ENCODE results near the gene KPNA6. TPM values are rescaled to one million over a fixed set of nuclear protein-coding genes. Genes with fewer than 3 reads are reported as not detected.

Gene KPNA6
- total and polyA plus RNA-seq, 2 of the 13 experiments (the other 11 are each of a cell fraction or from before 2014, with no cell fraction given): 22.0 to 47.5 TPM

- TF ChIP-seq PATZ1 (CRISPR knock-in tag; IDR thresholded peaks at IDR 0.05): 0 out of 2 replicates have a peak, but pooled peaks have one; percentile 65
- no peak for TF ChIP-seq UBTF (CRISPR knock-in tag; IDR thresholded peaks at IDR 0.05)
- no peak for TF ChIP-seq ZNF382 (CRISPR knock-in tag; IDR thresholded peaks at IDR 0.05; ENCODE audit: borderline replicate concordance)
- 0 out of 2 replicates have a peak, but pooled peaks have one; percentile 7 for TF ChIP-seq SIN3A (IDR thresholded peaks at IDR 0.05; ENCODE audit: borderline replicate concordance, low read depth, low read length)
- 0 out of 2 replicates have a peak, but pooled peaks have one; percentile 48 for TF ChIP-seq ZNF329 (CRISPR knock-in tag; IDR thresholded peaks at IDR 0.05; ENCODE audit: low read depth)
- TF ChIP-seq HOMEZ (CRISPR knock-in tag; IDR thresholded peaks at IDR 0.05; ENCODE audit: low read depth): no peak
- no peak for TF ChIP-seq MXD1 (CRISPR knock-in tag; IDR thresholded peaks at IDR 0.05)
- TF ChIP-seq ZNF605 (CRISPR knock-in tag; IDR thresholded peaks at IDR 0.05): no peak
- no peak for TF ChIP-seq HNF4A (CRISPR knock-in tag; IDR thresholded peaks at IDR 0.05)
- TF ChIP-seq TSC22D2 (CRISPR knock-in tag; IDR thresholded peaks at IDR 0.05; ENCODE audit: borderline replicate concordance): no peak
- TF ChIP-seq NKX3-1 (CRISPR knock-in tag; IDR thresholded peaks at IDR 0.05): no peak
- no peak for TF ChIP-seq MAX (IDR thresholded peaks at IDR 0.05)
- TF ChIP-seq ZNF362 (CRISPR knock-in tag; IDR thresholded peaks at IDR 0.05; ENCODE audit: borderline replicate concordance): no peak
- peak; percentile 16; the same call in 1 of the 2 replicates for TF ChIP-seq HNF1B (CRISPR knock-in tag; IDR thresholded peaks at IDR 0.05)
- no peak for TF ChIP-seq HOXA5 (CRISPR knock-in tag; IDR thresholded peaks at IDR 0.05)
- TF ChIP-seq ETV6 (CRISPR knock-in tag; conservative IDR thresholded peaks at IDR 0.05): no peak
- no peak for TF ChIP-seq ZNF850 (CRISPR knock-in tag; conservative IDR thresholded peaks at IDR 0.05)
- TF ChIP-seq ZFP90 (CRISPR knock-in tag; IDR thresholded peaks at IDR 0.05; ENCODE audit: borderline replicate concordance): no peak
Observed at GRCh38 chr1:32073299-32074229, 34.3 kb upstream of the KPNA6 start (continued).
